ENCODE results near the gene GPC5.

DNA sequence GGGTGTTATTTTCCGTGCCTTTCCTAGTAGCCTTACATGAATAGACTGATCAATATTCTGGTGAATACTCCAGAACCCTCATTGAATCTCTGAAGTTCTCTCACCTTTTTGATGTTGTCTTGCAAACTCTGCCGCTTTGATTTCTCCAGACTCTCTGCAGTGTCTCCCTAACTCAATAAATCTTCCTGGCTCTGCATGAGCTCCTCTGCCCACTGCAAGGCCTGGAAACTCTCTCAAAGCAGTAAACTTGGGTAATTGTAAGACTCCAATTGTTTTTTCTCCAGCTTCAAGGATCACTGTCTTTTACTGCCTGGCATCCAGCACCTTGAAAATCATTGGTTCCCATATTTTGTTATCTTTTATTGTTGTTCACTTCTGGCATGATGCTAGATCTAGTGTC is 198.4 kb downstream of the GPC5 start:
- TF ChIP-seq, protein P1, sequence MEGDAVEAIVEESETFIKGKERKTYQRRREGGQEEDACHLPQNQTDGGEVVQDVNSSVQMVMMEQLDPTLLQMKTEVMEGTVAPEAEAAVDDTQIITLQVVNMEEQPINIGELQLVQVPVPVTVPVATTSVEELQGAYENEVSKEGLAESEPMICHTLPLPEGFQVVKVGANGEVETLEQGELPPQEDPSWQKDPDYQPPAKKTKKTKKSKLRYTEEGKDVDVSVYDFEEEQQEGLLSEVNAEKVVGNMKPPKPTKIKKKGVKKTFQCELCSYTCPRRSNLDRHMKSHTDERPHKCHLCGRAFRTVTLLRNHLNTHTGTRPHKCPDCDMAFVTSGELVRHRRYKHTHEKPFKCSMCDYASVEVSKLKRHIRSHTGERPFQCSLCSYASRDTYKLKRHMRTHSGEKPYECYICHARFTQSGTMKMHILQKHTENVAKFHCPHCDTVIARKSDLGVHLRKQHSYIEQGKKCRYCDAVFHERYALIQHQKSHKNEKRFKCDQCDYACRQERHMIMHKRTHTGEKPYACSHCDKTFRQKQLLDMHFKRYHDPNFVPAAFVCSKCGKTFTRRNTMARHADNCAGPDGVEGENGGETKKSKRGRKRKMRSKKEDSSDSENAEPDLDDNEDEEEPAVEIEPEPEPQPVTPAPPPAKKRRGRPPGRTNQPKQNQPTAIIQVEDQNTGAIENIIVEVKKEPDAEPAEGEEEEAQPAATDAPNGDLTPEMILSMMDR (IDR thresholded peaks at IDR 0.05; ENCODE audit: extremely low read depth in 1 of 2, insufficient read depth in 1 of 2, low read depth in 1 of 2, low read length in 2 of 2) = no peak
- TF ChIP-seq POLR2A (IDR thresholded peaks at IDR 0.05; ENCODE audit: low read depth, low read length) = no peak

All from endothelial cell of umbilical vein (primary cell).